ENCODE data around the gene ELMOD2.

GRCh38 chr4:140603286-140603685, 79.3 kb downstream of the ELMOD2 start:
- no peak for TF ChIP-seq CTCF (IDR thresholded peaks at IDR 0.05)
- no peak for TF ChIP-seq ELF4 (CRISPR knock-in tag; IDR thresholded peaks at IDR 0.05; ENCODE audit: low read depth)
- TF ChIP-seq NFYB (CRISPR knock-in tag; conservative IDR thresholded peaks at IDR 0.05; ENCODE audit: low read depth) = no peak
- TF ChIP-seq ATF3 (CRISPR knock-in tag; conservative IDR thresholded peaks at IDR 0.05) = no peak
- TF ChIP-seq E2F1 (CRISPR knock-in tag; IDR thresholded peaks at IDR 0.05) = no peak
- TF ChIP-seq ESRRA (CRISPR knock-in tag; IDR thresholded peaks at IDR 0.05; ENCODE audit: borderline replicate concordance) = no peak
- no peak for TF ChIP-seq SP1 (CRISPR knock-in tag; conservative IDR thresholded peaks at IDR 0.05)
- TF ChIP-seq NR2C2 (CRISPR knock-in tag; IDR thresholded peaks at IDR 0.05) = no peak
- no peak for TF ChIP-seq ATF1 (CRISPR knock-in tag; IDR thresholded peaks at IDR 0.05)
- TF ChIP-seq ZNF121 (CRISPR knock-in tag; IDR thresholded peaks at IDR 0.05) = no peak
- no peak for TF ChIP-seq MAX (CRISPR knock-in tag; IDR thresholded peaks at IDR 0.05)
- TF ChIP-seq USF2 (CRISPR knock-in tag; IDR thresholded peaks at IDR 0.05) = no peak
- TF ChIP-seq NFE2L1 (CRISPR knock-in tag; IDR thresholded peaks at IDR 0.05) = no peak
